Caco-2 (cell line): ENCODE measurements around the gene DMRTB1. TPM values are rescaled to one million over a fixed set of nuclear protein-coding genes. Genes with fewer than 3 reads are reported as not detected.

Experiments used
- BruUV-seq: library from RNA; stranded (reverse); fragments of 400-500 nt; replicated peaks from 2 replicates; lab custom pipeline; 2021; lab: Mats Ljungman, UMichigan
- CTCF ChIA-PET: fragments of 300-600 bp; sonication (Branson Sonifier 250); formaldehyde crosslinking; loops from one replicate; lab custom pipeline; 2022; ENCODE audit warnings: antibody characterized with exemption; lab: Charles Lee
- POLR2A ChIA-PET: fragments of 300-600 bp; sonication (Branson Sonifier 250); formaldehyde crosslinking; loops from one replicate; lab custom pipeline; 2022; ENCODE audit warnings: antibody characterized with exemption; lab: Charles Lee
- DNase-seq, 2 experiments: peaks; one replicate each; pipeline versions ENCODE4 v3.0.0 to v3.0.0-alpha.2; 2020 to 2022
- H3K27me3 ChIP-seq: replicated peaks from 2 replicates; pipeline ENCODE4 v1.6.0; 2011; ENCODE audit warnings: low read length; ENCODE audit not compliant: control insufficient read depth, insufficient read depth
- H3K36me3 ChIP-seq: 2 replicates; pipeline ENCODE4 v1.5.1; 2011; ENCODE audit warnings: low read length; ENCODE audit not compliant: control insufficient read depth, insufficient read depth
- H3K4me1 ChIP-seq: fragments of 250-450 bp; sonication (Bioruptor Pico); 2 replicates; pipeline ENCODE4 v1.5.1; 2020; ENCODE audit warnings: mild to moderate bottlenecking
- H3K4me3 ChIP-seq: 2 replicates; pipeline ENCODE4 v1.5.1; 2011; ENCODE audit warnings: low read depth, mild to moderate bottlenecking, control low read depth, low read length
- H3K9me3 ChIP-seq: fragments of 250-450 bp; sonication (Bioruptor Pico); 2 replicates; pipeline ENCODE4 v1.5.1; 2020; ENCODE audit warnings: mild to moderate bottlenecking, moderate library complexity
- H3K27ac Mint-ChIP-seq: one replicate; pipeline ENCODE4 v1.8.0; 2022; ENCODE audit warnings: mixed read lengths; ENCODE audit not compliant: unreplicated experiment
- H3K27me3 Mint-ChIP-seq: one replicate; pipeline ENCODE4 v1.8.0; 2022; ENCODE audit warnings: mixed read lengths; ENCODE audit not compliant: insufficient read depth, unreplicated experiment
- H3K36me3 Mint-ChIP-seq: one replicate; pipeline ENCODE4 v1.8.0; 2022; ENCODE audit warnings: mild to moderate bottlenecking, mixed read lengths; ENCODE audit not compliant: insufficient read depth, unreplicated experiment
- H3K4me1 Mint-ChIP-seq: one replicate; pipeline ENCODE4 v1.8.0; 2022; ENCODE audit warnings: low read depth, mixed read lengths; ENCODE audit not compliant: unreplicated experiment
- H3K4me3 Mint-ChIP-seq: one replicate; pipeline ENCODE4 v1.8.0; 2022; ENCODE audit warnings: mild to moderate bottlenecking, moderate library complexity, mixed read lengths; ENCODE audit not compliant: unreplicated experiment
- H3K9me3 Mint-ChIP-seq: one replicate; pipeline ENCODE4 v1.8.0; 2022; ENCODE audit warnings: mixed read lengths; ENCODE audit not compliant: unreplicated experiment
- intact Hi-C: fragments of 100-400 bp; cut with micrococcal nuclease; formaldehyde crosslinking; loops from one replicate; pipeline ENCODE4 v1.10.0; 2022; ENCODE audit not compliant: unreplicated experiment
- total RNA-seq: library from RNA; stranded (reverse); gene quantifications from 2 replicates; pipeline ENCODE4 v1.2.3, GENCODE V29; 2022
- TF ChIP-seq, protein P1 (sequence below), 2 experiments: fragments of 200-600 bp in 1 of 2; IDR thresholded peaks; 1 replicate in 1 of 2; 2 replicates in 1 of 2; pipeline versions ENCODE4 v1.5.1 to v1.8.0; 2011 to 2022; ENCODE audit warnings: antibody characterized with exemption in 1 of 2, control low read depth in 1 of 2, inconsistent platforms in 1 of 2, low read depth in 1 of 2, low read length in 1 of 2, mild to moderate bottlenecking in 1 of 2, moderate library complexity in 1 of 2; ENCODE audit not compliant: insufficient read depth in 1 of 2, severe bottlenecking in 1 of 2, unreplicated experiment in 1 of 2

Gene DMRTB1
- total RNA-seq, 1 experiment from 2014 or later = not detected

DNA sequence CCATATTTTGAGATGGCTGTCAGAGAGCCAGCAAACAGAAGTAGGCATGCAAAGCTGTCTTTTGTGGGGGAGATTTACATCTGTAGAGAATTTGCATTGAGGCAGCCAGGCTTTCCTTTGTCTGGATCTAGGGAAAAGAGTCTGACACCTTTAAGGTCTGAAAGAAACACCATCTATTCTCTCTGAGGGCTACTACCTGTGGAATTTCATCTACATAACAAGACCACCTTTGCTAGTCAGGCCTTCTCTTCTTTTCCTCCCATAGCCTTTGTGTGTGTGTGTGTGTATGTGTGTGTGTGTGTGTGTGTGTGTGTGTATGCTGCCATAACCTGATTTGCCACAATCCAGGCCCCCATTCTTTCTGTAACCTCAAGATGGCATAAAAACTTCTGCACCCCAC lies 28.4 kb upstream of the DMRTB1 start:
- intact Hi-C loops = no loop called here
- H3K4me3 Mint-ChIP-seq = no peak overlapping the region
- BruUV-seq = no TSS peak

DNA sequence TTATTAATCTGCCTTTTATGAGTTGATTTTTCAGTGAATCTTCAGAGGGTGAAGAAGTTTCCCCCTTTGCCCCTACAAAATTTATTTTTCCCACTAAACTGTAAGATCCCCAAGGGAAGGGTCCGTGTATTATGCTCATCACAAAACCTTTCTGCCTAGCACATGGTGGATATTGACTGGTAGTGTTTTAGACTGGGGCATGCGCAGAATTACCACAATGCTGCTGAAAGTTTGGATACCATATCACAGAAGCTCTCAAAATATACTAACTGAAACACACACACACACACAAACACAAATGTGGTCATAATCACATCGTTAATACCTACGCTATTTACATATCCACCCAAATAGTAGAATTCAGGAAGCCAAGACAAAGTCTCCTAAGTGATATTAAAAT lies 28.0 kb upstream of the DMRTB1 start:
- H3K4me3 ChIP-seq = no peak overlapping the region
- no TSS peak for BruUV-seq
- no peaks in the 10 kb centered on the region for H3K36me3 ChIP-seq
- CTCF ChIA-PET = interaction anchor here (0.7 kb wide), 1 partner anchor 38 kb away, joined by 4 read pairs; no protein-coding TSS in a partner anchor
- no peak overlapping the region for H3K4me3 Mint-ChIP-seq
- no peak for DNase-seq
- intact Hi-C loops = no loop called here
- TF ChIP-seq, protein P1, sequence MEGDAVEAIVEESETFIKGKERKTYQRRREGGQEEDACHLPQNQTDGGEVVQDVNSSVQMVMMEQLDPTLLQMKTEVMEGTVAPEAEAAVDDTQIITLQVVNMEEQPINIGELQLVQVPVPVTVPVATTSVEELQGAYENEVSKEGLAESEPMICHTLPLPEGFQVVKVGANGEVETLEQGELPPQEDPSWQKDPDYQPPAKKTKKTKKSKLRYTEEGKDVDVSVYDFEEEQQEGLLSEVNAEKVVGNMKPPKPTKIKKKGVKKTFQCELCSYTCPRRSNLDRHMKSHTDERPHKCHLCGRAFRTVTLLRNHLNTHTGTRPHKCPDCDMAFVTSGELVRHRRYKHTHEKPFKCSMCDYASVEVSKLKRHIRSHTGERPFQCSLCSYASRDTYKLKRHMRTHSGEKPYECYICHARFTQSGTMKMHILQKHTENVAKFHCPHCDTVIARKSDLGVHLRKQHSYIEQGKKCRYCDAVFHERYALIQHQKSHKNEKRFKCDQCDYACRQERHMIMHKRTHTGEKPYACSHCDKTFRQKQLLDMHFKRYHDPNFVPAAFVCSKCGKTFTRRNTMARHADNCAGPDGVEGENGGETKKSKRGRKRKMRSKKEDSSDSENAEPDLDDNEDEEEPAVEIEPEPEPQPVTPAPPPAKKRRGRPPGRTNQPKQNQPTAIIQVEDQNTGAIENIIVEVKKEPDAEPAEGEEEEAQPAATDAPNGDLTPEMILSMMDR (IDR thresholded peaks at IDR 0.05; ENCODE audit: insufficient read depth in 1 of 2, low read depth in 1 of 2, low read length in 1 of 2, severe bottlenecking in 1 of 2, unreplicated experiment in 1 of 2) = no peak
- peaks cover 6% of the 10 kb centered on the region for H3K4me1 ChIP-seq
- H3K4me1 Mint-ChIP-seq = no peaks in the 10 kb centered on the region
- H3K27me3 Mint-ChIP-seq = peaks cover 6% of the 10 kb centered on the region
- no peak overlapping the region for H3K27ac Mint-ChIP-seq
- H3K9me3 Mint-ChIP-seq = no peaks in the 10 kb centered on the region
- POLR2A ChIA-PET = no interaction called here
- no peaks in the 10 kb centered on the region for H3K27me3 ChIP-seq
- no peaks in the 10 kb centered on the region for H3K36me3 Mint-ChIP-seq
- H3K9me3 ChIP-seq = no peaks in the 10 kb centered on the region

More for the DNA sequence above, 28.4 kb upstream of the DMRTB1 start:
- ChIA-PET POLR2A (no interaction called here), CTCF (no interaction called here)
- H3K36me3 ChIP-seq = no peaks in the 10 kb centered on the region
- H3K9me3 ChIP-seq = no peaks in the 10 kb centered on the region
- no peaks in the 10 kb centered on the region for H3K27me3 ChIP-seq
- TF ChIP-seq, protein P1 (IDR thresholded peaks at IDR 0.05; ENCODE audit: insufficient read depth in 1 of 2, low read depth in 1 of 2, low read length in 1 of 2, severe bottlenecking in 1 of 2, unreplicated experiment in 1 of 2) = no peak
- no peaks in the 10 kb centered on the region for H3K9me3 Mint-ChIP-seq
- no peaks in the 10 kb centered on the region for H3K36me3 Mint-ChIP-seq
- H3K4me3 ChIP-seq = no peak overlapping the region
- H3K4me1 ChIP-seq = peaks cover 6% of the 10 kb centered on the region
- peaks cover 5% of the 10 kb centered on the region for H3K27me3 Mint-ChIP-seq
- H3K27ac Mint-ChIP-seq = no peak overlapping the region
- no peak for DNase-seq
- H3K4me1 Mint-ChIP-seq = no peaks in the 10 kb centered on the region

DNA sequence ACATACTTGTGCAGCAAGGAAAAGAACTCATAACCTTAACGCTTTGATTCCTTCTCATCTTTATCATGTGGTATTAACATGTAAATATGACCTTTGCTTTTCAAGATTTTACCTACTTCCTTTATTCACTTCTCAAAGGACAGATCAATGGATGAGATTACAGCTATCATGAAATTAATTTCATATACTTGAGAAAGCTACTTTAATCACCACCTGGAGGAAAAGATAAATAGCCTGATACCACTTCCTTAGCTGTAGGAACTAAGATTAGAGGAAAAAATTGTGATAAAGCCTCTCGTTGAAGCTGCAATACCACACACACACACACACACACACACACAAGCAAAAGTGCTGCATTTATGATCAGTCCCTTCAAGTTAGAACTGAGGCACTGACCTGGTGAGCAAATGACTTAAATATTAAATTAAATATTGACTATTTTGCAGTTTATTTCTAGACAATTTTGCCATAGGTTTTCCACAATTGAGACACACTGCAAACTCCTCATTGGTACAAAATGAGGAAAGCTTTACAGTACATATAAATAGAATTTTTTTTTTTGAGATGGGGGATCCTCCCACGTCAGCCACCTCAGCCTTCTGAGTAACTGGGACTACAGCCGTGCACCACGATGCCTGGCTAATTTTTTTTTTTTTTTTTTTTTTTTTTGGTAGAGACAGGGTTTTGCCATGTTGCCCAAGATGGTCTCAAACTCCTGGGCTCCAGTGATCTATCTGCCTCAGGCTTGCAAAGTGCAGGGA lies 27.2 kb upstream of the DMRTB1 start:
- intact Hi-C loops = no loop called here
- H3K27me3 Mint-ChIP-seq = peaks cover 8% of the 10 kb centered on the region
- no peak overlapping the region for H3K27ac Mint-ChIP-seq
- Histone ChIP-seq H3K9me3 (no peaks in the 10 kb centered on the region), H3K4me1 (peaks cover 6% of the 10 kb centered on the region), H3K4me3 (no peak overlapping the region), H3K36me3 (no peaks in the 10 kb centered on the region), H3K27me3 (no peaks in the 10 kb centered on the region)
- TF ChIP-seq, protein P1 (IDR thresholded peaks at IDR 0.05; ENCODE audit: insufficient read depth in 1 of 2, low read depth in 1 of 2, low read length in 1 of 2, severe bottlenecking in 1 of 2, unreplicated experiment in 1 of 2) = no peak
- H3K36me3 Mint-ChIP-seq = no peaks in the 10 kb centered on the region
- no peaks in the 10 kb centered on the region for H3K9me3 Mint-ChIP-seq
- no peak overlapping the region for H3K4me3 Mint-ChIP-seq
- no peaks in the 10 kb centered on the region for H3K4me1 Mint-ChIP-seq
- BruUV-seq = no TSS peak
- ChIA-PET POLR2A (no interaction called here), CTCF (interaction anchor here (0.7 kb wide), 1 partner anchor 38 kb away, joined by 4 read pairs; no protein-coding TSS in a partner anchor)
- no peak for DNase-seq
